Measurements from ENCODE around the gene TREM1.

DNA sequence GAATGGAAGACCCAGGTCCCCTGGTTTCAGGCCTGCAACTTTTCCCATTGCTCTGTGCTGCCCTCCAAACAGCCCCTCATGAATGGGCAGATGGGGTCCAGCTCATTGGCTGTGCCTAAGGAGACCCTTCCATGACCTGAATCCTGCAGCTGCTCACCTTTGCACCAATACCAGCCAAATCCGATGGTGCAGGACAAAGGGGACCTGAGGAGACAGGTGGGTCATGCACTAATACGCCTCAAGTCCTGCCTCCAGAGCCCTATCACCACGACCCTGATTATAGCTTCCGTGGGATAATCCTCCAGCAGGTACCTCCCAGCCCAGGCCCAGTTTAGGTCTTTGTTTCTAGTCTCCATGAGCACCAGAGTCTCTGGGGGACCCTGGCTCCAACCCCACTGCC lies 16.8 kb downstream of the TREM1 start:
- TF ChIP-seq POLR2A (IDR thresholded peaks at IDR 0.05): no peak
- TF ChIP-seq, protein P1, sequence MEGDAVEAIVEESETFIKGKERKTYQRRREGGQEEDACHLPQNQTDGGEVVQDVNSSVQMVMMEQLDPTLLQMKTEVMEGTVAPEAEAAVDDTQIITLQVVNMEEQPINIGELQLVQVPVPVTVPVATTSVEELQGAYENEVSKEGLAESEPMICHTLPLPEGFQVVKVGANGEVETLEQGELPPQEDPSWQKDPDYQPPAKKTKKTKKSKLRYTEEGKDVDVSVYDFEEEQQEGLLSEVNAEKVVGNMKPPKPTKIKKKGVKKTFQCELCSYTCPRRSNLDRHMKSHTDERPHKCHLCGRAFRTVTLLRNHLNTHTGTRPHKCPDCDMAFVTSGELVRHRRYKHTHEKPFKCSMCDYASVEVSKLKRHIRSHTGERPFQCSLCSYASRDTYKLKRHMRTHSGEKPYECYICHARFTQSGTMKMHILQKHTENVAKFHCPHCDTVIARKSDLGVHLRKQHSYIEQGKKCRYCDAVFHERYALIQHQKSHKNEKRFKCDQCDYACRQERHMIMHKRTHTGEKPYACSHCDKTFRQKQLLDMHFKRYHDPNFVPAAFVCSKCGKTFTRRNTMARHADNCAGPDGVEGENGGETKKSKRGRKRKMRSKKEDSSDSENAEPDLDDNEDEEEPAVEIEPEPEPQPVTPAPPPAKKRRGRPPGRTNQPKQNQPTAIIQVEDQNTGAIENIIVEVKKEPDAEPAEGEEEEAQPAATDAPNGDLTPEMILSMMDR (IDR thresholded peaks at IDR 0.05): no peak
